ENCODE measurements around the gene SLC25A17. TPM values are rescaled to one million over a fixed set of nuclear protein-coding genes. Genes with fewer than 3 reads are reported as not detected.

SLC25A17 gene
- total and polyA plus RNA-seq, 2 experiments from 2014 or later = 19.6 to 27.6 TPM

DNA sequence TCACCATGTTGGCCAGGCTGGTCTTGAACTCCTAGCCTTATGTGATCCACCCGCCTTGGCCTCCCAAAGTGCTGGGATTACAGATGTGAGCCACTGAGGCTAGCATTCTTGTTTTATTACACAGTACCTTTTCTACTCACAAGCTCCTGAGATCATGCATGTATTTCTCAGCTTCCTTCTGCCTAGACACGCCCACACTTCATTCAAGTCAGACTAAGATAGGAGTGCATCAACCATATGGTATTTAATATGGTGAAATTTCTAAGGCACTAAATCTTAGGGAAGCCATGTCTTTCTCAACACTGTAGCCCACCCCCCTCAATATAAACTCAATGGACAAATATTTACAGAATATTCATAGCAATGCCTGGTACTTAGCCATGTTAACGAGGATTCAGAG lies 62.1 kb downstream of the SLC25A17 start:
- H3K4me3 ChIP-seq = no peak overlapping the region
- peak; percentile 69 for DNase-seq
- peaks cover 9% of the 10 kb centered on the region; the same call in 1 of the 2 replicates for H3K4me1 ChIP-seq (ENCODE audit: insufficient read depth)
- no peaks in the 10 kb centered on the region for H3K79me2 ChIP-seq (ENCODE audit: insufficient read depth)
- H3F3A ChIP-seq (ENCODE audit: insufficient read depth) = no peaks in the 10 kb centered on the region
- H4K20me1 ChIP-seq (ENCODE audit: insufficient read depth) = no peaks in the 10 kb centered on the region
- no peak overlapping the region for H2AFZ ChIP-seq
- 91 to 97% methylated on average over 3 of the region's 3 CpGs for WGBS, 2 experiments (ENCODE audit: low coverage in 1 of 2, low lambda C conversion rate in 2 of 2, missing lambda C conversion rate in 2 of 2)
- H3K27ac ChIP-seq = no peak overlapping the region
- H3K36me3 ChIP-seq (ENCODE audit: low read depth) = no peaks in the 10 kb centered on the region
- no peaks in the 10 kb centered on the region for H3K9me2 ChIP-seq (ENCODE audit: insufficient read depth)
- no peak overlapping the region for H3K4me2 ChIP-seq (ENCODE audit: unreplicated experiment)
- no peaks in the 10 kb centered on the region for H3K9me3 ChIP-seq (ENCODE audit: low read depth)
- H3K9ac ChIP-seq = no peak overlapping the region
- TF ChIP-seq EZH2 (IDR thresholded peaks at IDR 0.05; ENCODE audit: insufficient read depth, poor library complexity, severe bottlenecking) (no peak), EZH2phosphoT487 (IDR thresholded peaks at IDR 0.05; ENCODE audit: insufficient read depth, low read depth) (no peak)
- no peaks in the 10 kb centered on the region for H3K27me3 ChIP-seq (replicated peaks; ENCODE audit: insufficient read depth)
- in situ Hi-C loops (cut with MboI) = no loop called here

DNA sequence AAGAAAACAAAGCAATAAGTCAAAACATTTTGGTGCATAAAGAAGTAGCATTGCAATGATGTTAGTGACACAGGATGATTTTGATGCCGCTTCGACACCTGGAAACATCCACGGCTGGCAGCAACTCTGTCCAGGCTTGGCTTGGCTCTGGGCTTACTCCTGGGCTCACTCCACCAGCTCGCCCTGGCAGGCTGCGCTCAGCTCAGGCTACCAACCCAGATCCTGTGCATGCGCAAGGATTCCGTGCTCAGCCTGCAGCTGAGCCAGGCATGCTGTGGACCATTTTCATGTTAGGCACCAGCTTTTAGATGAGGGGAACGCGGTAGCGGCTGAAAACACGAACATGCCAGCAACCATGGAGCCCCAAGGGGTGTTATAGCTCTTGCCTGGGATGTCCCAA lies 66.0 kb downstream of the SLC25A17 start:
- Histone ChIP-seq H3K4me2 (ENCODE audit: unreplicated experiment) (no peak overlapping the region), H3K4me1 (ENCODE audit: insufficient read depth) (peaks cover 9% of the 10 kb centered on the region; the same call in 1 of the 2 replicates), H3K9me3 (ENCODE audit: low read depth) (no peaks in the 10 kb centered on the region), H3K36me3 (ENCODE audit: low read depth) (no peaks in the 10 kb centered on the region), H3F3A (ENCODE audit: insufficient read depth) (no peaks in the 10 kb centered on the region), H3K27me3 (replicated peaks; ENCODE audit: insufficient read depth) (no peaks in the 10 kb centered on the region), H3K4me3 (no peak overlapping the region), H3K9me2 (ENCODE audit: insufficient read depth) (no peaks in the 10 kb centered on the region), H4K20me1 (ENCODE audit: insufficient read depth) (no peaks in the 10 kb centered on the region), H2AFZ (no peak overlapping the region), H3K27ac (no peak overlapping the region), H3K79me2 (ENCODE audit: insufficient read depth) (no peaks in the 10 kb centered on the region), H3K9ac (no peak overlapping the region)
- TF ChIP-seq EZH2phosphoT487 (IDR thresholded peaks at IDR 0.05; ENCODE audit: insufficient read depth, low read depth) = no peak
- no peak for TF ChIP-seq EZH2 (IDR thresholded peaks at IDR 0.05; ENCODE audit: insufficient read depth, poor library complexity, severe bottlenecking)
- in situ Hi-C loops (cut with MboI) = no loop called here
- 92 to 96% methylated on average over 11 of the region's 11 CpGs for WGBS, 2 experiments (ENCODE audit: low coverage in 1 of 2, low lambda C conversion rate in 2 of 2, missing lambda C conversion rate in 2 of 2)
- DNase-seq = no peak

DNA sequence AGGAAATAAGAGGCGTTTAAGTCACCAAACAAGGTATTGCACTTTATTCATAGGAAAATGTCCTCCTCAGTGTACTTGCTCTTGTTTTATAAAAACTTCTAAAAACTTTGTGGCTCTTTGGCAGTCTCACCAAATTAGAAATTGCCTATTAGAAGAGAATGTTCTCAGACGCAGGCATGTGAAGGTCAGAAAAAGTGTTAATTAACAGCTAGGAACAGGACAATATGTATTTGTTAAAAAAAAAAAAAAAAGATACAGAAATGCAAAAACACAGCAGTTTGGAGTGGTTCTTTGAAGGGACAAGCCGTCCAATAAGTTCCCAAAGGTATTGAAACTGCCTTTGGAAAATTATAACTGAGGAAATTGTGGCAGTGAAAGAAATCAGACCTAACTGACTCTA lies 67.9 kb downstream of the SLC25A17 start:
- in situ Hi-C loops (cut with MboI) = no loop called here
- WGBS, 2 experiments (ENCODE audit: low coverage in 1 of 2, low lambda C conversion rate in 2 of 2, missing lambda C conversion rate in 2 of 2) = 23 to 36% methylated on average over 3 of the region's 3 CpGs
- Histone ChIP-seq H3K9me2 (ENCODE audit: insufficient read depth) (no peaks in the 10 kb centered on the region), H3K4me2 (ENCODE audit: unreplicated experiment) (no peak overlapping the region), H2AFZ (no peak overlapping the region), H3K79me2 (ENCODE audit: insufficient read depth) (no peaks in the 10 kb centered on the region), H4K20me1 (ENCODE audit: insufficient read depth) (no peaks in the 10 kb centered on the region), H3K9me3 (ENCODE audit: low read depth) (no peaks in the 10 kb centered on the region), H3K4me1 (ENCODE audit: insufficient read depth) (no peaks in the 10 kb centered on the region), H3K4me3 (no peak overlapping the region), H3K27ac (no peak overlapping the region), H3K27me3 (replicated peaks; ENCODE audit: insufficient read depth) (no peaks in the 10 kb centered on the region), H3K9ac (no peak overlapping the region), H3K36me3 (ENCODE audit: low read depth) (no peaks in the 10 kb centered on the region), H3F3A (ENCODE audit: insufficient read depth) (no peaks in the 10 kb centered on the region)
- TF ChIP-seq EZH2 (IDR thresholded peaks at IDR 0.05; ENCODE audit: insufficient read depth, poor library complexity, severe bottlenecking) = no peak
- no peak for TF ChIP-seq EZH2phosphoT487 (IDR thresholded peaks at IDR 0.05; ENCODE audit: insufficient read depth, low read depth)
- DNase-seq = no peak

DNA sequence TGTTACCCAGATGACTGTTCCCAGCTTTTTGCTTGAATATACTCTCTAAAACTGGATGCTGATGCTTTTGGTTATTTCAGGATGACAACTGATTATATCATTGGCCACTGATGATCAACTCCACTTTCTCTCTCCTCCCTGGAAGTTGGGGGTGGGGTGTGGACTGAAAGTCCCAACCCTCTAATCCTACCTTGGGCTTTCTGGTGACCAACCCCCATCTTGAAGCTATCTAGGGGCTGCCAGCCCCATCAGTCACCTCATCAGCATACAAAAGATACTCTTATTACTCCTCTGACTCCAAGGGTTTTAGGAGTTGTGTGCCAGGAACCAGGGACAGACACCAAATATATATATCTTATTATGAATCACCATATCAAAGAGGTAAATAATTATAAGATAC lies 69.3 kb downstream of the SLC25A17 start:
- no peak for DNase-seq
- Histone ChIP-seq H3F3A (ENCODE audit: insufficient read depth) (no peaks in the 10 kb centered on the region), H3K9me2 (ENCODE audit: insufficient read depth) (no peaks in the 10 kb centered on the region), H3K27ac (no peak overlapping the region), H3K9ac (no peak overlapping the region), H3K36me3 (ENCODE audit: low read depth) (no peaks in the 10 kb centered on the region), H3K4me3 (no peak overlapping the region), H3K9me3 (ENCODE audit: low read depth) (no peaks in the 10 kb centered on the region), H3K27me3 (replicated peaks; ENCODE audit: insufficient read depth) (no peaks in the 10 kb centered on the region), H3K4me1 (ENCODE audit: insufficient read depth) (no peaks in the 10 kb centered on the region), H4K20me1 (ENCODE audit: insufficient read depth) (no peaks in the 10 kb centered on the region), H3K4me2 (ENCODE audit: unreplicated experiment) (no peak overlapping the region), H3K79me2 (ENCODE audit: insufficient read depth) (no peaks in the 10 kb centered on the region), H2AFZ (no peak overlapping the region)
- TF ChIP-seq EZH2 (IDR thresholded peaks at IDR 0.05; ENCODE audit: insufficient read depth, poor library complexity, severe bottlenecking) (no peak), EZH2phosphoT487 (IDR thresholded peaks at IDR 0.05; ENCODE audit: insufficient read depth, low read depth) (no peak)
- in situ Hi-C loops (cut with MboI) = no loop called here

Data from GM23248 (cell line).